H1 (cell line): ENCODE results near the gene NTN5. TPM values are rescaled to one million over a fixed set of nuclear protein-coding genes. Genes with fewer than 3 reads are reported as not detected.
A peak's percentile ranks its signal among the peaks of the same experiment; 100 is the strongest.

ENCODE experiments used
- CTCF ChIA-PET: fragments of 300-600 bp; sonication (Branson Sonifier 250); formaldehyde crosslinking; loops from one replicate; lab custom pipeline; 2021; ENCODE audit not compliant: partially characterized antibody; lab: Charles Lee
- POLR2A ChIA-PET: fragments of 300-600 bp; sonication (Branson Sonifier 250); formaldehyde crosslinking; loops from one replicate; lab custom pipeline; 2021; ENCODE audit warnings: inconsistent platforms; ENCODE audit not compliant: partially characterized antibody; lab: Charles Lee
- DNase-seq, 2 experiments: peaks; one replicate each; pipeline versions ENCODE4 v3.0.0 to v3.0.0-alpha.2; 2010 to 2022; ENCODE audit warnings: low spot score in 2 of 2, low read depth in 1 of 2, mixed read lengths in 1 of 2
- FAIRE-seq: peaks from 2 replicates; lab custom pipeline; 2011; peaks lifted over from hg19 to GRCh38; lab: Jason Lieb, UNC
- H2AFZ ChIP-seq: 2 replicates; pipeline ENCODE4 v1.8.1; 2012; ENCODE audit warnings: low read length, inconsistent platforms
- H2AK5ac ChIP-seq: 2 replicates; pipeline ENCODE4 v1.6.1; 2013; ENCODE audit warnings: low read depth, low read length
- H2BK120ac ChIP-seq: replicated peaks from 2 replicates; pipeline ENCODE3; 2013; ENCODE audit warnings: low read depth, low read length, inconsistent platforms
- H2BK12ac ChIP-seq: 2 replicates; pipeline ENCODE4 v1.6.1; 2013; ENCODE audit warnings: low read depth, low read length
- H2BK15ac ChIP-seq: 2 replicates; pipeline ENCODE4 v1.6.1; 2013; ENCODE audit warnings: low read length
- H2BK20ac ChIP-seq: 2 replicates; pipeline ENCODE4 v1.6.1; 2013; ENCODE audit warnings: low read length
- H2BK5ac ChIP-seq: 2 replicates; pipeline ENCODE4 v1.6.1; 2013; ENCODE audit warnings: low read depth, low read length
- H3K14ac ChIP-seq: 2 replicates; pipeline ENCODE4 v1.6.1; 2013; ENCODE audit warnings: inconsistent platforms; ENCODE audit not compliant: insufficient read length
- H3K18ac ChIP-seq: 2 replicates; pipeline ENCODE4 v1.6.1; 2013; ENCODE audit warnings: low read length; ENCODE audit errors: extremely low read depth
- H3K23ac ChIP-seq: 2 replicates; pipeline ENCODE4 v1.6.1; 2013; ENCODE audit warnings: inconsistent platforms; ENCODE audit not compliant: insufficient read length
- H3K23me2 ChIP-seq: 2 replicates; pipeline ENCODE4 v1.6.1; 2013; ENCODE audit warnings: low read depth, low read length
- H3K27ac ChIP-seq: 2 replicates; pipeline ENCODE4 v1.6.1; 2011; ENCODE audit warnings: low read depth, low read length, inconsistent platforms
- H3K27me3 ChIP-seq, 4 experiments: replicated peaks in 1 of 4; 1 replicate in 1 of 4; 2 replicates in 3 of 4; pipeline versions ENCODE4 v1.6.1 to v1.8.1; 2011 to 2013; ENCODE audit warnings: low read length in 3 of 4, mild to moderate bottlenecking in 3 of 4, inconsistent platforms in 2 of 4, mixed read lengths in 2 of 4, moderate library complexity in 1 of 4; ENCODE audit not compliant: control insufficient read depth in 3 of 4, insufficient read depth in 3 of 4; ENCODE audit errors: extremely low read depth in 1 of 4
- H3K36me3 ChIP-seq, 4 experiments: 2 replicates each; pipeline versions ENCODE4 v1.6.1 to v1.8.1; 2011 to 2013; ENCODE audit warnings: mild to moderate bottlenecking in 4 of 4, low read length in 3 of 4, moderate library complexity in 2 of 4, control low read depth in 1 of 4, inconsistent platforms in 1 of 4; ENCODE audit not compliant: insufficient read depth in 4 of 4, control insufficient read depth in 2 of 4
- H3K4ac ChIP-seq: replicated peaks from 2 replicates; pipeline ENCODE3; 2013; ENCODE audit warnings: low read length, low read depth, mixed read lengths, inconsistent platforms; ENCODE audit not compliant: insufficient read length
- H3K4me1 ChIP-seq, 4 experiments: replicated peaks in 1 of 4; 1 replicate in 1 of 4; 2 replicates in 3 of 4; pipeline versions ENCODE4 v1.6.1 to v1.8.1; 2011 to 2013; ENCODE audit warnings: low read length in 3 of 4, inconsistent platforms in 2 of 4, mixed read lengths in 1 of 4; ENCODE audit not compliant: insufficient read depth in 4 of 4, control insufficient read depth in 3 of 4
- H3K4me2 ChIP-seq, 2 experiments: 2 replicates each; pipeline versions ENCODE4 v1.6.1 to v1.8.1; 2011 to 2013; ENCODE audit warnings: low read depth in 2 of 2, low read length in 2 of 2, control low read depth in 1 of 2, inconsistent platforms in 1 of 2, mild to moderate bottlenecking in 1 of 2; ENCODE audit not compliant: insufficient read depth in 1 of 2
- H3K4me3 ChIP-seq, 4 experiments: fragments of 200-600, 300-600 bp in 1 of 4; sonication (generic), shearing (Covaris generic), sonication (Bioruptor Twin) in 1 of 4; 2 replicates each; pipeline versions ENCODE4 v1.5.1 to v1.8.1; 2011 to 2016; ENCODE audit warnings: low read length in 4 of 4, low read depth in 3 of 4, control low read depth in 2 of 4, inconsistent platforms in 2 of 4, mild to moderate bottlenecking in 2 of 4, mixed read lengths in 1 of 4, moderate library complexity in 1 of 4; ENCODE audit not compliant: insufficient read depth in 2 of 4; ENCODE audit errors: extremely low read depth in 1 of 4
- H3K56ac ChIP-seq: replicated peaks from 2 replicates; pipeline ENCODE3; 2013; ENCODE audit warnings: low read depth, mild to moderate bottlenecking, mixed read lengths, low read length, inconsistent platforms; ENCODE audit not compliant: insufficient read length
- H3K79me1 ChIP-seq: 2 replicates; pipeline ENCODE4 v1.6.1; 2013; ENCODE audit warnings: low read depth, low read length, control low read depth
- H3K79me2 ChIP-seq, 2 experiments: 2 replicates each; pipeline versions ENCODE4 v1.6.1 to v1.8.1; 2012 to 2013; ENCODE audit warnings: low read length in 2 of 2, mild to moderate bottlenecking in 2 of 2, inconsistent platforms in 1 of 2; ENCODE audit not compliant: insufficient read depth in 2 of 2, control insufficient read depth in 1 of 2
- H3K9ac ChIP-seq, 4 experiments: replicated peaks in 1 of 4; 1 replicate in 1 of 4; 2 replicates in 3 of 4; pipeline versions ENCODE4 v1.6.1 to v1.8.1; 2011 to 2013; ENCODE audit warnings: low read depth in 3 of 4, low read length in 3 of 4, control low read depth in 2 of 4, mild to moderate bottlenecking in 2 of 4, moderate library complexity in 2 of 4, inconsistent platforms in 1 of 4; ENCODE audit errors: extremely low read depth in 1 of 4
- H3K9me3 ChIP-seq, 2 experiments: 2 replicates each; pipeline versions ENCODE4 v1.6.1 to v1.8.1; 2012 to 2013; ENCODE audit warnings: mild to moderate bottlenecking in 2 of 2, moderate library complexity in 2 of 2, control low read depth in 1 of 2, inconsistent platforms in 1 of 2, low read depth in 1 of 2, low read length in 1 of 2, mixed read lengths in 1 of 2; ENCODE audit not compliant: insufficient read depth in 2 of 2
- H4K20me1 ChIP-seq, 2 experiments: replicated peaks in 1 of 2; 2 replicates each; pipeline versions ENCODE3 to v1.8.1; 2011 to 2013; ENCODE audit warnings: inconsistent platforms in 2 of 2, low read length in 2 of 2, mild to moderate bottlenecking in 1 of 2; ENCODE audit not compliant: insufficient read depth in 2 of 2, control insufficient read depth in 1 of 2
- H4K5ac ChIP-seq: 2 replicates; pipeline ENCODE4 v1.6.1; 2013; ENCODE audit warnings: low read length, low read depth, mixed read lengths, inconsistent platforms; ENCODE audit not compliant: insufficient read length
- H4K8ac ChIP-seq: 2 replicates; pipeline ENCODE4 v1.8.0; 2013; ENCODE audit warnings: mild to moderate bottlenecking, moderate library complexity, low read length, inconsistent platforms; ENCODE audit not compliant: insufficient read depth; ENCODE audit errors: extremely low read depth
- H4K91ac ChIP-seq: replicated peaks from 2 replicates; pipeline ENCODE3; 2013; ENCODE audit warnings: low read length, mixed read lengths, inconsistent platforms; ENCODE audit not compliant: insufficient read length
- POLR2A ChIP-seq, 2 experiments: IDR thresholded peaks; 1 replicate in 1 of 2; 2 replicates in 1 of 2; pipeline ENCODE4 v1.6.1; 2011; ENCODE audit warnings: low read depth in 2 of 2, low read length in 2 of 2, mild to moderate bottlenecking in 2 of 2; ENCODE audit errors: control extremely low read depth in 1 of 2
- WGBS, 2 experiments: shearing (Covaris generic) in 1 of 2; methylation state at CpG; one replicate each; pipeline versions ENCODE4 v1.1.6 to v1.1.7; 2013 to 2015; ENCODE audit warnings: low lambda C conversion rate in 2 of 2, mixed read lengths in 2 of 2, inconsistent platforms in 1 of 2, low coverage in 1 of 2, missing lambda C conversion rate in 1 of 2; ENCODE audit not compliant: insufficient replicate concordance in 2 of 2, insufficient coverage in 1 of 2, insufficient read length in 1 of 2; ENCODE audit errors: extremely low coverage in 1 of 2, missing lambda C conversion rate in 1 of 2; 5-methylcytosine and 5-hydroxymethylcytosine counted together
- polyA plus RNA-seq, 7 experiments: library from polyadenylated mRNA; depleted of rRNA in 3 of 7; stranded (reverse) in 5 of 7; unstranded in 2 of 7; fragments of >200 nt in 5 of 7; fragments of 200-250 nt in 2 of 7; gene quantifications; 1 replicate in 5 of 7; 2 replicates in 1 of 7; 4 replicates in 1 of 7; pipeline versions ENCODE4 v1.2.1 to v1.2.3, GENCODE V29; 2011 to 2013; ENCODE audit warnings: missing spikeins in 2 of 7, mixed read lengths in 2 of 7
- total RNA-seq: library from RNA; stranded (reverse); fragmentation: NEBNext Ultra II Directional; extraction: Animal tissue kit (Norgen Biotek cat#: 25700); gene quantifications from 2 replicates; pipeline ENCODE4 v1.2.1, GENCODE V29; 2021
- TF ChIP-seq, protein P1 (sequence below), 3 experiments: IDR thresholded peaks; 1 replicate in 2 of 3; 2 replicates in 1 of 3; pipeline versions ENCODE4 v1.5.1 to v1.6.1; 2011; ENCODE audit warnings: low read length in 3 of 3, mild to moderate bottlenecking in 3 of 3, inconsistent platforms in 2 of 3, low read depth in 1 of 3, moderate library complexity in 1 of 3; ENCODE audit not compliant: insufficient read depth in 1 of 3; ENCODE audit errors: control extremely low read depth in 1 of 3

Gene NTN5
- total and polyA plus RNA-seq, 2 of the 8 experiments (the other 6 are each of a cell fraction or from before 2014, with no cell fraction given), result 0.47 to 0.85 TPM

DNA sequence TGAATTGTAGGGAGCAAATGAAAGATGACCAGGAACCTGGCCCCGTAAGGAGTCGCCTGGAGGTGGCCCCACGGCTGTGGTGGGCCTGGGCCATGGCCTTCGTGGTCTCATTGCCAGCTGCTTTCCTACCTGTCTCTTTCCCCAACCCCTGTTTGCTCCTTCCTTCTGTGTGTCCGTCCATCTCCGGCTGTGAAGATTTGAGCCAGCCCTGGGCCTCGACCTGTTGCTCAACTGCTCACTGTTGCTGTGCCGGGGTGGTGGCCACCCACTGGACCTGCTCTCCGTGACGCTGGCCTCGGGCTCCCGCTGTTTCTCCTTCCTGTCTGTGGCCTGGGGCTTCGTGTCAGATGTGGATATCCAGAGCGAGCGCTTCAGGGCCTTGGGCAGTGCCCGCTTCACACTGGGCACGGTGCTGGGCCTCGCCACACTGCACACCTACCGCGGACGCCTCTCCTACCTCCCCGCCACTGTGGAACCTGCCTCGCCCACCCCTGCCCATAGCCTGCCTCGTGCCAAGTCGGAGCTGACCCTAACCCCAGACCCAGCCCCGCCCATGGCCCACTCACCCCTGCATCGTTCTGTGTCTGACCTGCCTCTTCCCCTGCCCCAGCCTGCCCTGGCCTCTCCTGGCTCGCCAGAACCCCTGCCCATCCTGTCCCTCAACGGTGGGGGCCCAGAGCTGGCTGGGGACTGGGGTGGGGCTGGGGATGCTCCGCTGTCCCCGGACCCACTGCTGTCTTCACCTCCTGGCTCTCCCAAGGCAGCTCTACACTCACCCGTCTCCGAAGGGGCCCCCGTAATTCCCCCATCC lies 44.1 kb downstream of the NTN5 start:
- Histone ChIP-seq H2BK5ac (no peak overlapping the region; the same call in 1 of the 2 replicates), H4K20me1 (peaks cover 2 to 11% of the 10 kb centered on the region in 2 experiments), H3K79me1 (no peaks in the 10 kb centered on the region), H3K56ac (no peak overlapping the region), H3K79me2 (peaks cover 0 to 13% of the 10 kb centered on the region in 2 experiments; a peak in 3 of 4 replicates), H4K5ac (no peak overlapping the region), H3K4me2 (peak overlapping the region in 1 of 2 experiments; percentile 83; a peak in 1 of 4 replicates), H3K18ac (no peak overlapping the region), H2BK120ac (no peak overlapping the region), H3K23me2 (peaks cover 19% of the 10 kb centered on the region), H3K4me3 (no peak overlapping the region), H3K14ac (no peak overlapping the region), H3K4me1 (peaks cover 0 to 24% (median 17%) of the 10 kb centered on the region in 4 experiments; a peak in 6 of 7 replicates), H2BK20ac (no peak overlapping the region), H3K23ac (no peak overlapping the region), H3K4ac (no peak overlapping the region), H3K27ac (no peak overlapping the region), H4K8ac (peak overlapping the region; percentile 29), H2AFZ (no peak overlapping the region), H4K91ac (no peak overlapping the region), H2BK12ac (no peak overlapping the region), H3K9me3 (no peaks in the 10 kb centered on the region), H3K27me3 (no peaks in the 10 kb centered on the region), H3K36me3 (peaks cover 0 to 11% (median 1%) of the 10 kb centered on the region in 4 experiments; a peak in 1 of 8 replicates), H3K9ac (no peak overlapping the region), H2AK5ac (no peak overlapping the region), H2BK15ac (no peak overlapping the region)
- CTCF ChIA-PET, result interaction anchor here (0.6 to 2.1 kb wide), 5 partner anchors 12 to 150 kb away, joined by 3 to 6 read pairs (median 3); no protein-coding TSS in a partner anchor
- FAIRE-seq, result no peak
- TF ChIP-seq POLR2A (IDR thresholded peaks at IDR 0.05; ENCODE audit: control extremely low read depth in 1 of 2, low read depth in 2 of 2, low read length in 2 of 2), result peak in 1 of 2 experiments; percentile 27; a peak in 1 of 3 replicates
- TF ChIP-seq, protein P1, sequence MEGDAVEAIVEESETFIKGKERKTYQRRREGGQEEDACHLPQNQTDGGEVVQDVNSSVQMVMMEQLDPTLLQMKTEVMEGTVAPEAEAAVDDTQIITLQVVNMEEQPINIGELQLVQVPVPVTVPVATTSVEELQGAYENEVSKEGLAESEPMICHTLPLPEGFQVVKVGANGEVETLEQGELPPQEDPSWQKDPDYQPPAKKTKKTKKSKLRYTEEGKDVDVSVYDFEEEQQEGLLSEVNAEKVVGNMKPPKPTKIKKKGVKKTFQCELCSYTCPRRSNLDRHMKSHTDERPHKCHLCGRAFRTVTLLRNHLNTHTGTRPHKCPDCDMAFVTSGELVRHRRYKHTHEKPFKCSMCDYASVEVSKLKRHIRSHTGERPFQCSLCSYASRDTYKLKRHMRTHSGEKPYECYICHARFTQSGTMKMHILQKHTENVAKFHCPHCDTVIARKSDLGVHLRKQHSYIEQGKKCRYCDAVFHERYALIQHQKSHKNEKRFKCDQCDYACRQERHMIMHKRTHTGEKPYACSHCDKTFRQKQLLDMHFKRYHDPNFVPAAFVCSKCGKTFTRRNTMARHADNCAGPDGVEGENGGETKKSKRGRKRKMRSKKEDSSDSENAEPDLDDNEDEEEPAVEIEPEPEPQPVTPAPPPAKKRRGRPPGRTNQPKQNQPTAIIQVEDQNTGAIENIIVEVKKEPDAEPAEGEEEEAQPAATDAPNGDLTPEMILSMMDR (IDR thresholded peaks at IDR 0.05; ENCODE audit: control extremely low read depth in 1 of 3, insufficient read depth in 1 of 3, low read depth in 1 of 3, low read length in 3 of 3), result no peak
- POLR2A ChIA-PET, result interaction anchor here (1.0 to 30.9 kb wide), 8 partner anchors 8 to 711 kb away, joined by 3 to 788 read pairs (median 6); partner anchors contain the start of genes CA11, DBP, FAM83E and FUT2
- DNase-seq, result no peak
- 91% methylated on average over 28 of the region's 34 CpGs; no CpG with 5 or more reads in 1 of the 2 experiments for WGBS, 2 experiments
